Keratinocyte (primary cell): ENCODE results near the gene TSHZ1. TPM values are rescaled to one million over a fixed set of nuclear protein-coding genes. Genes with fewer than 3 reads are reported as not detected.

Experiments used
- DNase-seq: peaks from one replicate; pipeline ENCODE4 v3.0.0-alpha.2; 2011; ENCODE audit warnings: low read depth, missing footprints, low spot score
- FAIRE-seq: peaks from 2 replicates; lab custom pipeline; 2011; peaks lifted over from hg19 to GRCh38; lab: Jason Lieb, UNC
- H2AFZ ChIP-seq: 2 replicates; pipeline ENCODE4 v1.6.0; 2012; ENCODE audit warnings: low read length, control low read depth, inconsistent platforms; ENCODE audit not compliant: control insufficient read depth
- H3K27ac ChIP-seq: 2 replicates; pipeline ENCODE4 v1.5.1; 2011; ENCODE audit warnings: low read length; ENCODE audit not compliant: control insufficient read depth, insufficient read depth
- H3K27me3 ChIP-seq: 3 replicates; pipeline ENCODE4 v1.6.0; 2011; ENCODE audit warnings: low read length; ENCODE audit not compliant: control insufficient read depth, insufficient read depth; ENCODE audit errors: extremely low read depth
- H3K36me3 ChIP-seq, 2 experiments: 2 replicates in 1 of 2; 3 replicates in 1 of 2; pipeline ENCODE4 v1.5.1; 2011; ENCODE audit warnings: low read length in 2 of 2, mild to moderate bottlenecking in 1 of 2; ENCODE audit not compliant: control insufficient read depth in 2 of 2, insufficient read depth in 2 of 2; ENCODE audit errors: extremely low read depth in 1 of 2
- H3K4me1 ChIP-seq: 3 replicates; pipeline ENCODE4 v1.5.1; 2011; ENCODE audit warnings: low read length; ENCODE audit not compliant: control insufficient read depth, insufficient read depth; ENCODE audit errors: extremely low read depth
- H3K4me2 ChIP-seq: 3 replicates; pipeline ENCODE4 v1.6.0; 2011; ENCODE audit warnings: low read depth, low read length; ENCODE audit not compliant: control insufficient read depth, insufficient read depth; ENCODE audit errors: extremely low read depth
- H3K4me3 ChIP-seq, 3 experiments: fragments of 200-600 bp in 1 of 3; sonication (generic) in 1 of 3; 2 replicates in 2 of 3; 3 replicates in 1 of 3; pipeline ENCODE4 v1.5.1; 2011 to 2016; ENCODE audit warnings: low read length in 3 of 3, mild to moderate bottlenecking in 3 of 3, control low read depth in 2 of 3, inconsistent platforms in 1 of 3, low read depth in 1 of 3, mixed read lengths in 1 of 3, mixed run types in 1 of 3, moderate library complexity in 1 of 3; ENCODE audit not compliant: control insufficient read depth in 2 of 3, insufficient read depth in 2 of 3; ENCODE audit errors: extremely low read depth in 1 of 3
- H3K79me2 ChIP-seq: 2 replicates; pipeline ENCODE4 v1.6.0; 2012; ENCODE audit warnings: low read length; ENCODE audit not compliant: control insufficient read depth, insufficient read depth
- H3K9ac ChIP-seq: 3 replicates; pipeline ENCODE4 v1.6.0; 2011; ENCODE audit warnings: low read length; ENCODE audit not compliant: control insufficient read depth, insufficient read depth; ENCODE audit errors: extremely low read depth
- H3K9me1 ChIP-seq: 3 replicates; pipeline ENCODE4 v1.6.0; 2011; ENCODE audit warnings: low read length; ENCODE audit not compliant: control insufficient read depth, insufficient read depth; ENCODE audit errors: extremely low read depth
- H3K9me3 ChIP-seq: 2 replicates; pipeline ENCODE4 v1.5.1; 2012; ENCODE audit warnings: low read depth, low read length; ENCODE audit not compliant: control insufficient read depth
- H4K20me1 ChIP-seq: 3 replicates; pipeline ENCODE4 v1.6.0; 2011; ENCODE audit warnings: low read length; ENCODE audit not compliant: control insufficient read depth, insufficient read depth; ENCODE audit errors: extremely low read depth
- CTCF ChIP-seq, 3 experiments: IDR thresholded peaks in 1 of 3; conservative IDR thresholded peaks in 1 of 3; optimal IDR thresholded peaks in 1 of 3; 2 replicates in 2 of 3; 3 replicates in 1 of 3; pipeline versions ENCODE3 to v1.5.1; 2011; ENCODE audit warnings: low read length in 3 of 3, mild to moderate bottlenecking in 3 of 3, moderate library complexity in 2 of 3, control low read depth in 1 of 3, inconsistent platforms in 1 of 3; ENCODE audit not compliant: insufficient read depth in 2 of 3; ENCODE audit errors: extremely low read depth in 1 of 3
- EZH2 ChIP-seq: IDR thresholded peaks from one replicate; pipeline ENCODE4 v1.6.1; 2012; ENCODE audit warnings: inconsistent platforms, mild to moderate bottlenecking, low read length, moderate library complexity
- dilution Hi-C: fragments of 300-500 bp; cut with MboI; formaldehyde crosslinking; loops from one replicate; pipeline ENCODE4 v1.7.0; 2020; ENCODE audit warnings: low sequenced_read_pairs; ENCODE audit not compliant: extremely low pct_ligation_motif_present
- polyA plus RNA-seq, 5 experiments: library from polyadenylated mRNA; depleted of rRNA in 3 of 5; stranded (reverse) in 3 of 5; stranded (forward) in 1 of 5; unstranded in 1 of 5; fragments of >200 nt; gene quantifications; 1 replicate in 1 of 5; 2 replicates in 3 of 5; 3 replicates in 1 of 5; pipeline versions ENCODE4 v1.2.1 to v1.2.3, GENCODE V29; 2011 to 2012; ENCODE audit warnings: missing spikeins in 2 of 5, low read depth in 1 of 5, low replicate concordance in 1 of 5

Gene TSHZ1
- polyA plus RNA-seq, 1 donor (not counting 4 experiments of a cell fraction or from before 2014, with no cell fraction given) = 2.2 TPM

- Histone ChIP-seq H3K4me3 (no peak overlapping the region), H3K27me3 (no peaks in the 10 kb centered on the region), H4K20me1 (no peaks in the 10 kb centered on the region), H3K9ac (no peak overlapping the region), H3K36me3 (no peaks in the 10 kb centered on the region), H3K9me3 (no peaks in the 10 kb centered on the region), H2AFZ (no peak overlapping the region), H3K4me2 (no peak overlapping the region), H3K9me1 (no peaks in the 10 kb centered on the region), H3K4me1 (peaks cover 2% of the 10 kb centered on the region), H3K27ac (no peak overlapping the region), H3K79me2 (peaks cover 10% of the 10 kb centered on the region)
- no peak for FAIRE-seq
- TF ChIP-seq CTCF (optimal IDR thresholded peaks at IDR 0.05 in 1 of 3, IDR thresholded peaks at IDR 0.05 in 1 of 3, conservative IDR thresholded peaks at IDR 0.05 in 1 of 3; ENCODE audit: extremely low read depth in 1 of 3, insufficient read depth in 2 of 3, low read length in 3 of 3) (no peak), EZH2 (no peak)
- DNase-seq = no peak
- dilution Hi-C loops = no loop called here
Observed at GRCh38 chr18:75226956-75227316, 16.3 kb downstream of the TSHZ1 start.

- peaks cover 5% of the 10 kb centered on the region for H3K79me2 ChIP-seq
- H3K27ac ChIP-seq = no peak overlapping the region
- no peak overlapping the region for H3K4me3 ChIP-seq
- DNase-seq = no peak
- H4K20me1 ChIP-seq = no peaks in the 10 kb centered on the region
- FAIRE-seq = no peak
- H3K4me1 ChIP-seq = peaks cover 2% of the 10 kb centered on the region
- TF ChIP-seq EZH2 (no peak), CTCF (optimal IDR thresholded peaks at IDR 0.05 in 1 of 3, IDR thresholded peaks at IDR 0.05 in 1 of 3, conservative IDR thresholded peaks at IDR 0.05 in 1 of 3; ENCODE audit: extremely low read depth in 1 of 3, insufficient read depth in 2 of 3, low read length in 3 of 3) (no peak)
- no peaks in the 10 kb centered on the region for H3K9me3 ChIP-seq
- no peak overlapping the region for H3K9ac ChIP-seq
- no peak overlapping the region for H2AFZ ChIP-seq
- no peak overlapping the region for H3K4me2 ChIP-seq
- no peaks in the 10 kb centered on the region for H3K9me1 ChIP-seq
- dilution Hi-C loops = no loop called here
- H3K36me3 ChIP-seq = no peaks in the 10 kb centered on the region
- no peaks in the 10 kb centered on the region for H3K27me3 ChIP-seq
Observed at GRCh38 chr18:75227535-75228296, 17.1 kb downstream of the TSHZ1 start.
